CD4-positive, alpha-beta T cell treated with Interleukin-4 for 4 hours (primary cell): ENCODE data around the gene TRMU.

Experiments used
- DNase-seq: peaks from one replicate; pipeline ENCODE4 v3.0.0-alpha.2; 2020

The TRMU gene, protein sequence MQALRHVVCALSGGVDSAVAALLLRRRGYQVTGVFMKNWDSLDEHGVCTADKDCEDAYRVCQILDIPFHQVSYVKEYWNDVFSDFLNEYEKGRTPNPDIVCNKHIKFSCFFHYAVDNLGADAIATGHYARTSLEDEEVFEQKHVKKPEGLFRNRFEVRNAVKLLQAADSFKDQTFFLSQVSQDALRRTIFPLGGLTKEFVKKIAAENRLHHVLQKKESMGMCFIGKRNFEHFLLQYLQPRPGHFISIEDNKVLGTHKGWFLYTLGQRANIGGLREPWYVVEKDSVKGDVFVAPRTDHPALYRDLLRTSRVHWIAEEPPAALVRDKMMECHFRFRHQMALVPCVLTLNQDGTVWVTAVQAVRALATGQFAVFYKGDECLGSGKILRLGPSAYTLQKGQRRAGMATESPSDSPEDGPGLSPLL

DNA sequence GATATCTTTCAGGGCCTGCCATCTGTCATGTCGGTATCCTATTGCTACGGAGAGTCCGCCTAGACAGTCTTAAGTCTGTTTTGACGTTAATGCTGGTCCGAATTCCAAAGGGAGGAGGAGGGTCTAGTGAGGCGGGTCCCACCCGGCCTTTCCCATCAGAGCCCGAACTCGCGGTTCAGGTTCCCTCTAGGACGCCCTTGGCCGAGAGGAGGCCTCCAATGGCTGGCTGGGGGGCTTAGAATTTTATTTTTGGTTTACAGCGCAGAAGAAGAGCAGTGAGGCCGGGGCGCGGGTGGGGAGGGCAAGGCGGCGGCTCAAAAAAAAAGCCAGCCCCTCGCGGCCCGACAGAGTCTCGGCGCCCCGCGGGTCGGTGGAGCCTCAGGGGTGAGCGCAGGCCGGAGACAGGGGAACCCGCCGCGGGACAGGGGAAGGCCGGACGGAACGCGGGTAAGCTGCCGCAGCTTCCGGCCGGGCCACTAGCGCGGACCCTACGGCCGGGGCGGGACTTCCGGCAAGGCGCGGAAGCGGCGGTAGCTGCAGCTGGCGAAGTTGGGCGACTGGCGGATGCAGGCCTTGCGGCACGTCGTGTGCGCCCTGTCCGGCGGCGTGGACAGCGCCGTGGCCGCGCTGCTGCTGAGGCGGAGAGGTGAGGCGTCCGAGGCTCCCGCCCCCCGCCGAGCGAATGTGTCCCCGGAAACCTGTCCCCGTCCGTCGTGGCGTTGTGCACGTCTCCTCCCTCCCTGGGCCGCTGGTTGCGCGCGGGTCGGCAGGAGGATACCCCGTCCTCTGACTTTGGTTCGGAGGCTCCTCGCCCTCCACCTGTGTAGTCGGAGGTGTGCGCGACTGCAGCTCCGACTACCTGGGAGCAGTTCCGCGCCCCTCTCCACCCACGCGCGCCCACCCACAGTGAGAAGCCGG lies at the start of gene TRMU:
TSS of gene TRMU (plus strand) at position 514 of the 918 bp plus-strand sequence. CDS start at position 565, 51 bp downstream.
- peak; percentile 72 for DNase-seq

DNA sequence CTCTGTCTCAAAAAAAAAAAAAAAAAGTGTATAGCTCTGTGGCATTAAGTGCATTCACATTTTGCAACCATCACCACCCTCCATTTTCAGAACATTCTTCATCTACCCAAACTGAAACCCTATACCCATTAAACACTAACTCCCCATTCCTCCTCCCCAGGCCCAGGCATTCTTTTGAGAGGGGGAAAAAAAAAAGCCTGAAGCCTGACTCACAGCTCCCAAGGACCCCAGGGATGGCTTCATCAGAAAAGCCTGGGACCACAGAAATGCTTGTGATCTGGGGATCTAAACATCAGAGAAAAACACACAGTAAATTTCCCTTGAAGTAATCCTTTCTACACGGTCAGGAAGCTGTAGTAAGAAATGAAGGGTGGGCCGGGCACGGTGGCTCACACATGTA lies 49.5 kb upstream of the TRMU start:
- no peak for DNase-seq

DNA sequence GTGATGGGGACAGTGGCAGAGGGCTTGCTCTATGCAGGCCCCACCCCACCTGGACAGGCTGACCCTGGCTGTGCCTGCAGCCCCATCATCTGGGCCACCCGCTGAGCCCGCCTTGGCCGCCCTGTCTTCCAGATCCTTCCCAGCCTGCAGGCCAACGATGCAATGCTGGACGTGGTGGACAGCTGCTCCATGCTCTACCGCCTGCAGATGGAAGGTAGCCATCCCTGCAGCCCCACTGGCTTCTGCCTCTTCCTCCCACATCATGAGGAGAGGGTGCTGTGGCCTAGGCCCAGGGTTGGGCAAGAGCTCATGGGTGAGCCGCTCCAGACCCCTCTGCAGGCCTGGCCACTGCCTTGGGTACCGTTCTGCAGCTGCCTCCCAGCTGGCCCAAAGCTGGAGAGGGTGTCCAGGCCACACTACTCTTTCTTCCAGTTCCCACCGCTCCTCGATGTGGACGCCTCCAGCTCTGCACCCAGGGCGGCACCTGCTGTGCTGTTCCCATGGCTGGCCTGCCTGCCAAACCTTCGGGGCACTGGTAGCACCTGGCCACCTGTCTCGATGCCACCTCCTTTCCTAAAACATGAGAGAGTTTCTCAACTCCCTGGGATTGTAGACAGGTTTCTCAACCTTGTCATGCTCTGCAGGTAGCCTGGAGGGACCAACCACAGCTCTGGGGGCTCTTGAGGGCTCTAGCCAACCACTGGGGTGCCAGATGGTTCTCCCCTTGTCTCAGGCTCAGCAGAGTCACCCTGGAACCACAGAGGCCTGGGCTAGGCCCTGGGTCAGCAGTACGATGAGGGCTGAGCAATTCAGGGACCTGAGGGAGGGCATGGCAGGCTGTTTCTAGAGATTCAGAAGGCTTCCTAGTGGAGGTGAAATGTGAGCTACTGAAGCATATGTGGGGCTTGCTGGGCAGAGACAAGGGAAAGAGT lies 48.3 kb upstream of the TRMU start:
- no peak for DNase-seq

DNA sequence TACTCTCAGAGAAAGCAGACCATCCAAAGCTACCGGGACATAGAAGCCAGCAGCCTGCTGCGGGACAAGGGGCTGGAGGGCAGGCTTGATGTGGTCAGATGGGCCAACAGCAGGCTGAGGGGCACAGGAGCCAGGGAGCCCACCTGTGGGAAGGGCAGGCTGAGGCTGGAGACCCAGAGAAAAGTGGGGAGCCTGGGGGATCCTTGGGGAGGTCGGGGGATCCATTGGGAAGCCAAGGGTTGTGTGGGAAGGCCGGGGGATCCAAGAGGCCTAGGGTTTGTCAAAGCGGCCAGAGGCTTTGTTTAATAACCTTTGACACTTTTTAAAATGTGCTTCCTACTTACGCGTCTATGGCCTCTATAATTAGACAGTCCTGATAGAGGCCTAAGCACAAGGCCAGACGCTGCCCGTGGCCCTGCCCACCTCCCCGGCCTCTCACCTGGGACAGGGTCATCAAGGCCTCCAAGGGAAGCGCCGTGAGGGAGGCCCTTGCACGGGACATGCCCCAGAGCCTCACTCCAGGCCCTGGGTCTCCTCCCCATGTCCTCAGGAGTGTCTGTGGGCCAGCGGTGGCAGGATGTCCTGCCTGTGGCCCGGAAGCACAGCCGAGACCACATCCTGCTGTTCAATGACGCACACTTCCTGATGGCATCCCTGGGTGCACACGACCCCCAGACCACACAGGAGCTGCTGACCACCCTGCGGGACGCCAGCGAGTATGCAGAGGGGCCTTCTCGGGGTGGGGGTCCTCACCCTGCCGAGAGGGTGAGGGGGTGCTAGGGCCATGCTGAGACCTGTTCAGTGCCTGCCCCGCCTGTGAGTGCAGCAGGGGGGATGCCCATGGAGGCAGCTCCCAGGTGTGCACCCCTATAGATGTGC lies 47.4 kb upstream of the TRMU start:
- DNase-seq: peak; percentile 17

DNA sequence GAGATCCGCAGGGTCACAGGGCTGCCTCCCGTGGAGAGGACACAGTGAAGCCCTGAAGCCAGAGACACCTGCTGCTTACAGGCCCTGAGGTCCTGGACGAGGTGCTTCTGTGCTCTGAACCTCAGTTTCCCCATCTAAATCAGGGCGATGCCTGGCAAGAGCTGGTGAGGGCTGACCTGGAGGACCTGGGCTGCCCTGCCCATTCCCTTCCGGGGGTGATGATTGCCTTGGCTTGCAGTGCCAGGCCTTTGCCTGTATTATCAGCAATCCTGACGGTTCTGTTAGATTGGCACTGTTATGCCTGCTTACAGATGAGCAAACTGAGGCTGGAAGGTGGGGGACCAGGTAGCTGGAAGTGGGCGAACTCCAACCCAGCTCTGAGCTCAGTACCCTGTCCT lies 46.7 kb upstream of the TRMU start:
- DNase-seq: no peak

DNA sequence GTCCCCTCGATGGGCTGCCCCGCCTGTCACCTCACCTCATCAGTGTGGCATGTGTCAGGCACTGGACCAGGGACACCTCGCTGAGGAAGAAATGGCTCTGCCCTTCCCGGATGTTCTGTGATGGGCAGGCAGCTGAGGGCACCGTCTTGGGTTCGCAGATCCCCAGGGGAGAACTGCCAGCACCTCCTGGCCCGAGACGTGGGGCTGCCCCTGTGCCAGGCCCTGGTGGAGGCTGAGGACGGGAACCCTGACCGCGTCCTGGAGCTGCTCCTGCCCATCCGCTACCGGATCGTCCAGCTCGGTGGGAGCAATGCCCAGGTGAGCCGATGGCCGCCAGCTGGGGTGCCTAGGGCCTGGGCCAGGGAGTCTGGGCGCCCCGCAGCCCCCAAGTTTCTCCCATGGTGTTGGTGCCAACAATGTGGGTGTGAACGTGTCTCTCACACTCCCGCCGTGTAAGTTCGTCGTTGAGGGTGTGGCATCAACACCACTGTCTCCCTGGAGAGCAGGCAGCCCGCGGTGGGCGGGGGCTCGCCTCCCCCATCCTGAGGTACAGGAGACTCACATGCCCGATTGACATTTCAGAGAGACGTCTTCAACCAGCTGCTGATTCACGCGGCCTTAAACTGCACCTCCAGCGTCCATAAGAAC lies 46.1 kb upstream of the TRMU start:
- DNase-seq: peak; percentile 58

DNA sequence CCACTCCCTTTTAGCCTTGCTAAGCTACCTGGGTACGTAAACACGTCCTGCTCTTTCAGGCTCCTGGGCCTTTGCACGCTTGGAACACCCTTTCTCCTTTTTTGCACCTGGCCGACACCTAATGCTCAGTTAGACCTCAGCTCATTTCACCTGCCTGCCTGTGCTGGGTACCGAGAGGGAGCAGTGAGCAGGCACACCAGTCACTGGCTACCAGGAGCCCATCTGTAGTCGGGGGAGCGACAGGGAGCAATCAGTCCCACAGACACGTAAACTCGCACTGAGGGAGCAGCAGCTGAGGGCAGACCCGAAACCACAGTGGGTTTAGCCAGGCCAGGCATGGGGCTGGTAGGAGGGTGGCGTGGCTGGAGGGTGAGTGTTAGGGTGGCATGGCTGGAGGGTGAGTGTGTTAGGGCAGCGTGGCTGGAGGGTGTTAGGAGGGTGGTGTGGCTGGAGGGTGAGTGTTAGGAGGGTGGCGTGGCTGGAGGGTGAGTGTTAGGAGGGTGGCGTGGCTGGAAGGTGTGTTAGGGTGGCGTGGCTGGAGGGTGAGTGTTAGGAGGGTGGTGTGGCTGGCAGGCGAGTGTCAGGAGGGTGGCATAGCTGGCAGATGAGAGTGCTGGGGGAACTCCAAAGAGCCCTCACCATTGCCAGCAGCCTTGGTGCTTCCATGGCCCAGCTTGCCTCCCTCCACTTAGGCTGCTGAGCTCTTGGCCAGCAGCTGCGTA lies 45.2 kb upstream of the TRMU start:
- peak; percentile 5 for DNase-seq

DNA sequence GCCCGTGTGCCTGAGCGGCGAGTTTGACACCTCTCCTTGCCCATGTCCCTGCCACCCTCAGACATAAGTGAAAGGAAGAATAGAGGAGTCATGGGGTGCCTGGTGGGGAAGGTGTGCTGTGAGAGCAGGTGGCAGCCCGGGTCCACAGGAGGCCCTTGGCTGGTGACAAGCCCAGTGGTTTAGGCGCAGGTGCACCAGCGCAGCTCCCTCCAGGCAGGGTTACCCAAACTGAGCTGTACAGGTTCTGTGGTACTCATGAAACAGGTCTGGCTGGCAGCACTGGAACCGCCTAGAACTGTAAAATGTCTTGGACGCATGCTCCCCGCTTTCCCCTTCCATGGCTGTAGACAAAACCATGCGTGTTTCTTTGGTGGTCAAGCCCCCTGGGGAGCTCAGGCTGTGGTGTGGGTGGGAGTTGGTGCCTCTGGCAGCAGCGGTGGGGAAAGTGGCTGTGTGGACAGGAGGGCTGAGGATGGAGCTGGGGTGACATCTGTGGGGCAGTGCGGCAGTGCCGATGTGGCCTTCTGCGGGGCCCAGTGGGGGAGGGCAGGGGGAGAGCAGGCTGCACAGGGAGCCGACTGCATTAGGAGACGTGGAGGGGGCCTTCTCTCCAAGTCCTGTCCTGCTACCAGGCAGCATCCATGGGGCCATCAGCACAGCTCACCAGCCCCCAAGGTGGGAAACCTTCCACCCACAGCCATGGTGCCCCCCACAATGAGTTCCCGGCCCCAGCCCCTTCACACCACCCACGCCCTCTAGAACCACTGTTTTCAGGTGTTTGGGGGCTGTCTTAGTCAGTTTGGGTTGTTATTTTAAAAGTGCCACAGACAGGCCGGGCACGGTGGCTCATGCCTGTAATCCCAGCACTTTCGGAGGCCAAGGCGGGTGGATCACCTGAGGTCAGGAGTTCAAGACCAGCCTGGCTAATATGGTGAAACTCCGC lies 44.4 kb upstream of the TRMU start:
- DNase-seq: no peak

DNA sequence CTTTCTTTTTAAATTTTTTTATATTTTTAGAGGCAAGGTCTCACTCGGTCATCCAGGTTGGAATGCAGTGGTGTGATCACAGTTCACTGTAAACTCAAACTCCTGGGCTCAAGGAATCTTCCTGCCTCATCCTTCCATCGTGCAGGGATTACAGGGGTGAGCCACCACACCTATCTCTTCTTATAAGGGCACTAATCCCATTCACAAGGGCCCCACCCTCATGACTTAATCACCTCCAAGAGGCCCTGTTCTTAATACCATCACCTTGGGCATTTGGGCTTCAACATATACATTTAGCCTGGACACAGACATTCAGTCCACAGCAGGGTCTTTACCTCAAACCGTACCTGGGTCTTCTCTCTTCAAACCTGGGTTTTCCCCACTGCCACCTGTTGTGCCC lies 43.3 kb upstream of the TRMU start:
- DNase-seq: no peak

DNA sequence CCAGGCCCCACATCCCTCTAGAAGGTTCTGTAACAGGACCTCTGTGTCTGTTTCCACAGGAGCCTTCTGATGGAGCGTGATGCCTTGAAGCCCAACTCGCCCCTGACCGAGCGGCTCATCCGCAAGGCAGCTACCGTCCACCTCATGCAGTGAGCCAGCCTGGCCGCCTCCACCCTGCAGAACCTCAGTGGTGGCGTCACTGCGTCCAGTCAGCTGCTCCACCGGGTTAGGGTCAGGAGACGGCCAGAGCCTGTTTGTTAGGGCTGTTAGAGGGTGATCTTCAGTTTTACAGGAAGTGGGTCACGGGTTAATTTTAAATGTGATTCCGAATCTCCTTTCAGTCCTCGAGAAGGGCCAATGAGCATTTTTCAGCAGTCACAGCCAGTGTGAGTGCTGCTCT lies 42.8 kb upstream of the TRMU start:
- no peak for DNase-seq

DNA sequence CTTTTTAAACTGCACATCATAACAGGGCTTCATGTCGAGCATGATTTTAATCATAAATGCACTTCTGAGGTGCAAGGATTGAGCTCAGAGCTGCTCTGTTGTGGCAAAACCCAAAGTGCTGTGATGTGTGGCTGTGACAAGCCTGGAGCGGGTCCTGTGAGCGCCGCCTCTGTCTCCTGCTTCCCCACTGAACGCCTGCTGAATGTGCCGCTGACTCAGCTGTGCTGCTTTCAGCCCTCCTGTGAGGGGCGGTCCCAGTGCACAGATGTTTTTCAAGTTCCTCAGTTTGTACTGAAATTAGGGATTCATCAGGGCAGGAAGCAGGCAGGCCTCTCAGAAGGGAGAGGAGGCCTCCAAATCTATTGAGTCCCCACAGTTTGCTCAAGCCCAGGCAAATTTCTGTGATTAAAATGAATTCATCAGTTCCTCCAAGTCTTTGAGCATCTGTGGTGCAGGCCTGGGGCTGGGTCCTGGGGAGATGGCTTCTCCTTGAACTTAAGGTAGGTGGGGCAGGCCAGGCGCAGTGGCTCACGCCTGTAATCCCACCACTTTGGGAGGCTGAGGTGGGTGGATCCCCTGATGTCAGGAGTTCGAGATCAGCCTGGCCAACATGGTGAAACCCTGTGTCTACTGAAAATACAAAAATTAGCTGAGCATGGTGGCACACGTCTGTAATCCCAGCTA lies 41.8 kb upstream of the TRMU start:
- no peak for DNase-seq

DNA sequence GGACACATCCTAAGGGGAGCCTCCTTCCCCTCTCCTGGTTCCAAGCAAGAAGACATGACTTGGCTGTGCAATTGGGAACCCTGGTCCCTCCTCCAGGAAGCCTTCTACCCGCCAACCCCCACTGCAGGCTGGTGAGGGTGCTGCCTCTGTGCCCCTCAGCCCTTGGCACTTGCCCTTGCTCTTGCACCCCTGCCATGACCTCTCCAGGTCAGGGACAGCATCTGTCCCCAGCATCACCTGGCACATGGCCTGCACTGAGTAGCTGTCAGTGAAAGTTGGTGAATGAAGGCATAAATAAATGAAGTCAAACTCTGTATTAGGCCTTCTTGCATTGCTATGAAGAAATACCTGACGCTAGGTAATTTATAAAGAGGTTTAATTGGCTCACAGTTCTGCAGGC lies 40.7 kb upstream of the TRMU start:
- DNase-seq: no peak

DNA sequence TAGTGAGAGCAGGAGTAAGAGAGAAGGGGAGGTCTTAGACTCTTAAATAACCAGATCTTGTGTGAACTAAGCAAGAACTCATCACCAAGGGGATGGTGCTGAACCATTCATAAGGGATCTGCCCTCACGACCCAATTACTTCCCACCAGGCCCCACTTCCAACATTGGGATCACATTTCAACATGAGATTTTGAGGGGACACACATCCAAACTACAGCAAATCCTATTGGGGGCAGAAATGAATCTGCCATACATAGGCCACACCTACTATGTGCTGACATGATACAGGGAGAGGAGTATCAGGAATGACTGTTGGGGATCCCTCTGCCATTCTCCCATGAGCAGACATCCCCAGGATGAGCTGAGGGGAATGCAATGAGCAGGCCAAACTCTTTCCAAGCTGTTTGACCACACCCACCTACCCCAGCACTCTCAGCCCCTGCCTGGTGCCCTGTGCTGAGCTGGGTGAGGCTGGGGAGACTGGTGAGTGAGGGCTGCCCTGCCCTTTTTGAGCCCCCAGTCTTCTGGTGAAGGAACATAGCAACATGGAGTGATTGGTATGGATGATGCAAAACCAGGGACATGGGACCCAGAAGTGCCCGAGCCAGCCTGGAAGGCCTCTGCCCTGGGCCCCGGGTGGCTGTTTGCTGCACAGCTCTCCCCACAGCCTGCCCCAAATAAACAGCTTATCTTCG lies 40.1 kb upstream of the TRMU start:
- DNase-seq: no peak

DNA sequence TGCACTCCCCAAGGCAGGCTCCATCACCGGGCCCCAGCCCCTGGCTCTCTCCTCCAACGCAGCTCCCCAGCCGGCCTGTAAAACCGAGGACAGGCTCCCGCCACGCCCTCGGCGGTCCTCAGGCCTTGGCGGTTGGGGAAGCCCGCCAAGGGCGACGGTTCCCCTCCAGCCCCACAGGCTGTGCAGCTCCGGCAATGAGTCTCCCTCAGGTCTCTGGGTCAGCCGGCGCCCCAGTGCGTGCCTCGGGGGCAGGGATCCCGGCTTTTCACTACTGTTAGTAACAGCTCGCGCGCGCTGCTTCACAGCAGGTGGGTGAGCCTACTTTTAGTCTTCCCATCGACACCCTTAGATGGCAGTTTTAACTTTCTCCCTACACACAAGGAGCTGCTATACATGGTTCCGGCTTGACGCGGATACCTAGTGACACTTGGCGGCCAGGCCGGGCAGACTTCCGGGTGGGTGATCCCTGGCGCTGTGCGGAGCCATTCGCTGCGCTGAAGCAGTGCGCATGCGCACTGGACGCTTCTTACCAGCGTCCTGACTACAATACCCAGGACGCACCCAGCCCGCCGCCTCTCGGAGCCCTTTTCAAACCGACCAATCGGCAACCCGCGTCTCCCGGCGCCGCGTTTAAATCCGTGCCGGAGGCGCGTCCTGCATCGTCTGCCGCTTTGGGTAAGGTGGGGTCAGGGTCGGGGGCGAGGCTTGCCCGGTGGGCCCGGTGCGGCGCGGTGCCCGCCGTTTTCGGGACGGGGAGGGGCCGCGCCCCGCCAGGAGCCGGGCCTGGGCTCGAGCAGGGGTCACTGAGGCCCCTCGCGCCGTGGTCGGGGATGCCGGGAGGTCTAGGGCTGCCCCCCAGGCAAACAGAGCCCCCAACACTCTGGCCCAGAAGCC lies 39.0 kb upstream of the TRMU start, which contains the start of gene GTSE1:
TSS of gene GTSE1 (plus strand) at position 614 of the 894 bp plus-strand sequence. CDS start 531 bp downstream, outside the sequence.
- DNase-seq: peak; percentile 98

DNA sequence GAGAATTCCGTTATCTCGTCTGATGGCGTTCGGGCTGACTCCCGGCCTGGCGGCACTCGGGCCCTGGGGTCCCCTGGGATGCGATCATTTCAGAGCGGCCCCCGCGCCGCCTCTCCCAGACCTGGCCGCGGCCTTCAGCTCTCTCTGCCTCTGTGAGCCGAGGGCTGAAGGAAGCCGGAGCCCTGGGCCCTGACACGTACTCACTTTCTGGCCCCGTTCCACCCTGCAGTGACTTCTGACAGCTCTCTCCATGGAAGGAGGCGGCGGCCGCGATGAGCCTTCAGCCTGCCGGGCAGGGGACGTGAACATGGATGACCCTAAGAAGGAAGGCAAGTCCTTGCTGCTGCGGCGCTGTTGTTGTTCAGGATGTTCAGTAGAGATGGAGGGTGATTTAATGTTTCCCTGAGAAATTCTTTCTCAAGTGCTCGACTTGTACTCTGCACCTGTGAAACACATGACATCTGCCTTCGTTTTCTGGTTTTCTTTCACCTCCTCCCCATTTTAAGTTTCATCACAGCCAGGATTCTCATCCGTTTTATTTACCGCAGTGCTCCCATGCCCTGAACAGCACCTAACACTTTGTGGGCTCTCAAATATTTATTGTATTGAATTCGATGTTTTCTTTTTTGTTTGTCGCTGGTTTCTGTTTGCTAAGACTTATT lies 38.2 kb upstream of the TRMU start:
- DNase-seq: no peak

DNA sequence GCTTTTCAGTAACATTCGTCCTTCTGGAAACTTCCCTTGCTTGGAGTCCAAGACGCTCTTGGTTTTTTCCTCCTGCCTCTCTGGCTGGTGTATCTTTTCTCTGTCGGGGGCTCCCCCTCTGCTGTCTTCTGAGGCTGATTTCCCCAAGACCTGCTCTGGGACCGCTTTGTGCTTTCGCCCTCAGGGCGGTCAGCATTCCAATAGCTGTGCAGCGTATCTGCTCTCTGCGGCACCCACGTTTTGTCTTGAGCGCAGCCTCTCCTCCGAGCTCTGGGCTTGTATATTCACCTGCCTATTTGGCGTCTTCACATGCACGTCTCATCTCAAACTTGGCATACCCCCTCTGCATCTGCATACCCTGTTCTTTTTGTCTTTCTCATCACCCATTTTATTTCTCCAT lies 36.4 kb upstream of the TRMU start:
- DNase-seq: no peak
